Suprapubic skin (tissue), 4 donors: ENCODE results near the gene INF2. TPM values are rescaled to one million over a fixed set of nuclear protein-coding genes. Genes with fewer than 3 reads are reported as not detected.

Source experiments
- DNase-seq, 2 donors: peaks; one replicate each; pipeline ENCODE4 v3.0.0-alpha.2; 2019; ENCODE audit warnings: low spot score in 2 of 2
- H3K27ac ChIP-seq: fragments of 200-600 bp; sonication (generic); one replicate; pipeline ENCODE4 v1.5.1; 2019
- H3K27me3 ChIP-seq: fragments of 200-600 bp; sonication (generic); one replicate; pipeline ENCODE4 v1.5.1; 2019
- H3K36me3 ChIP-seq: fragments of 200-600 bp; sonication (generic); one replicate; pipeline ENCODE4 v1.5.1; 2019
- H3K4me1 ChIP-seq: fragments of 200-600 bp; sonication (generic); one replicate; pipeline ENCODE4 v1.5.1; 2019
- H3K4me3 ChIP-seq: fragments of 200-600 bp; sonication (generic); one replicate; pipeline ENCODE4 v1.5.1; 2019; ENCODE audit warnings: mild to moderate bottlenecking
- H3K9me3 ChIP-seq: fragments of 200-600 bp; sonication (generic); one replicate; pipeline ENCODE4 v1.5.1; 2019
- CTCF ChIP-seq, 2 donors: fragments of 200-600 bp in 1 of 2; fragments of 450-650 bp in 1 of 2; sonication (generic) in 1 of 2; IDR thresholded peaks; one replicate each; pipeline ENCODE4 v1.5.1; 2016 to 2019; ENCODE audit warnings: antibody characterized with exemption in 2 of 2, mild to moderate bottlenecking in 1 of 2, moderate library complexity in 1 of 2
- EP300 ChIP-seq: sonication (generic); formaldehyde crosslinking; IDR thresholded peaks from one replicate; pipeline ENCODE4 v1.6.1; 2017; ENCODE audit warnings: antibody characterized with exemption
- POLR2A ChIP-seq, 2 donors: fragments of 450-650 bp; IDR thresholded peaks; one replicate each; pipeline ENCODE4 v1.6.1; 2017; ENCODE audit warnings: antibody characterized with exemption in 2 of 2, mild to moderate bottlenecking in 2 of 2, moderate library complexity in 2 of 2
- POLR2AphosphoS5 ChIP-seq, 3 donors: sonication (generic); formaldehyde crosslinking; IDR thresholded peaks; one replicate each; pipeline ENCODE4 v1.6.1; 2017; ENCODE audit warnings: antibody characterized with exemption in 3 of 3
- WGBS: methylation state at CpG from one replicate; pipeline ENCODE4 v1.1.5; 2018; 5-methylcytosine and 5-hydroxymethylcytosine counted together
- total RNA-seq, 4 donors: library from RNA; depleted of rRNA; stranded (reverse); fragments of >200 nt; gene quantifications; one replicate each; pipeline ENCODE4 v1.1.0, GENCODE V29; 2016

Gene INF2
- total RNA-seq, 4 donors from 2014 or later, result 52.1 to 126 (median 81.8) TPM

- Histone ChIP-seq H3K4me3 (no peak overlapping the region), H3K36me3 (peaks cover 24% of the 10 kb centered on the region), H3K4me1 (peaks cover 8% of the 10 kb centered on the region), H3K27ac (no peak overlapping the region), H3K9me3 (no peaks in the 10 kb centered on the region), H3K27me3 (no peaks in the 10 kb centered on the region)
- no peak for TF ChIP-seq CTCF (IDR thresholded peaks at IDR 0.05)
- TF ChIP-seq POLR2A (IDR thresholded peaks at IDR 0.05), result no peak
- TF ChIP-seq POLR2AphosphoS5 (IDR thresholded peaks at IDR 0.05), result no peak
- no peak for TF ChIP-seq EP300
- WGBS, result 88% methylated on average over 5 of the region's 5 CpGs
- DNase-seq, result no peak
Observed at GRCh38 chr14:104767634-104767918, 78.2 kb downstream of the INF2 start.

- DNase-seq, result peak; percentile 94 to 95
- no peak overlapping the region for H3K4me3 ChIP-seq
- no peak overlapping the region for H3K27ac ChIP-seq
- peaks cover 8% of the 10 kb centered on the region for H3K4me1 ChIP-seq
- no peaks in the 10 kb centered on the region for H3K27me3 ChIP-seq
- TF ChIP-seq POLR2AphosphoS5 (IDR thresholded peaks at IDR 0.05), result no peak
- no peak for TF ChIP-seq EP300
- TF ChIP-seq CTCF (IDR thresholded peaks at IDR 0.05), result peak; percentile 76 to 98
- no peaks in the 10 kb centered on the region for H3K9me3 ChIP-seq
- peaks cover 35% of the 10 kb centered on the region for H3K36me3 ChIP-seq
- WGBS, result 26% methylated on average over 4 of the region's 25 CpGs
Observed at GRCh38 chr14:104768437-104769323, 79.3 kb downstream of the INF2 start.

- TF ChIP-seq CTCF (IDR thresholded peaks at IDR 0.05) (no peak), POLR2A (IDR thresholded peaks at IDR 0.05) (no peak), EP300 (no peak), POLR2AphosphoS5 (IDR thresholded peaks at IDR 0.05) (no peak)
- no peaks in the 10 kb centered on the region for H3K9me3 ChIP-seq
- no peak overlapping the region for H3K4me3 ChIP-seq
- peaks cover 40% of the 10 kb centered on the region for H3K36me3 ChIP-seq
- no peak for DNase-seq
- no peaks in the 10 kb centered on the region for H3K27me3 ChIP-seq
- H3K27ac ChIP-seq, result no peak overlapping the region
- 78% methylated on average over 15 of the region's 18 CpGs for WGBS
- peaks cover 9% of the 10 kb centered on the region for H3K4me1 ChIP-seq
Observed at GRCh38 chr14:104769324-104770071, 80.1 kb downstream of the INF2 start.

GRCh38 chr14:104770072-104770579 is 80.7 kb downstream of the INF2 start:
- no peak for TF ChIP-seq CTCF (IDR thresholded peaks at IDR 0.05)
- no peak for TF ChIP-seq POLR2A (IDR thresholded peaks at IDR 0.05)
- TF ChIP-seq POLR2AphosphoS5 (IDR thresholded peaks at IDR 0.05), result no peak
- TF ChIP-seq EP300, result no peak
- DNase-seq, result no peak
- Histone ChIP-seq H3K27ac (no peak overlapping the region), H3K4me3 (no peak overlapping the region), H3K4me1 (peaks cover 10% of the 10 kb centered on the region), H3K27me3 (no peaks in the 10 kb centered on the region), H3K36me3 (peaks cover 46% of the 10 kb centered on the region), H3K9me3 (no peaks in the 10 kb centered on the region)
- 78% methylated on average over 24 of the region's 24 CpGs for WGBS

GRCh38 chr14:104770851-104771272 is 81.4 kb downstream of the INF2 start:
- peak; percentile 11 to 45 for TF ChIP-seq CTCF (IDR thresholded peaks at IDR 0.05)
- no peak for TF ChIP-seq POLR2AphosphoS5 (IDR thresholded peaks at IDR 0.05)
- no peak for TF ChIP-seq POLR2A (IDR thresholded peaks at IDR 0.05)
- H3K9me3 ChIP-seq, result no peaks in the 10 kb centered on the region
- H3K4me1 ChIP-seq, result peaks cover 10% of the 10 kb centered on the region

More at GRCh38 chr14:104770851-104771272, 81.4 kb downstream of the INF2 start:
- DNase-seq, result no peak
- peaks cover 54% of the 10 kb centered on the region for H3K36me3 ChIP-seq
- H3K27me3 ChIP-seq, result no peaks in the 10 kb centered on the region
- no peak overlapping the region for H3K4me3 ChIP-seq
- WGBS, result 98% methylated on average over 5 of the region's 5 CpGs
- no peak overlapping the region for H3K27ac ChIP-seq
